ENCODE measurements around the gene SCAF1. TPM values are rescaled to one million over a fixed set of nuclear protein-coding genes. Genes with fewer than 3 reads are reported as not detected.
A peak's percentile ranks its signal among the peaks of the same experiment; 100 is the strongest.
"Not testable (repeated sequence)": the region's sequence is repeated elsewhere in the genome, so short reads cannot be mapped to it uniquely, and the experiment has no call there.

Gene SCAF1
- total RNA-seq, 1 donor from 2014 or later, result 8.4 TPM

- Histone ChIP-seq H3K9me3 (ENCODE audit: control insufficient read depth in 3 of 3, low read length in 3 of 3) (no peaks in the 10 kb centered on the region), H3K27ac (ENCODE audit: low read depth, low read length) (no peak overlapping the region), H3K27me3 (ENCODE audit: control insufficient read depth in 3 of 3, insufficient read depth in 3 of 3, low read length in 3 of 3) (no peaks in the 10 kb centered on the region), H3K4me1 (ENCODE audit: control insufficient read depth in 3 of 3, insufficient read depth in 3 of 3, low read length in 3 of 3) (peaks cover 0 to 12% (median 2%) of the 10 kb centered on the region in 3 donors), H3K4me3 (ENCODE audit: low read length in 3 of 3) (no peak overlapping the region), H3K36me3 (ENCODE audit: control insufficient read depth in 3 of 3, insufficient read depth in 3 of 3, low read length in 3 of 3) (peaks cover 43 to 50% (median 47%) of the 10 kb centered on the region in 3 donors), H3K9ac (ENCODE audit: low read depth in 1 of 3, low read length in 3 of 3) (no peak overlapping the region)
These were observed 26.1 kb upstream of the SCAF1 start for GRCh38 chr19:49615861-49616260.

- Histone ChIP-seq H3K9me3 (ENCODE audit: control insufficient read depth in 3 of 3, low read length in 3 of 3) (no peaks in the 10 kb centered on the region), H3K9ac (ENCODE audit: low read depth in 1 of 3, low read length in 3 of 3) (no peak overlapping the region), H3K36me3 (ENCODE audit: control insufficient read depth in 3 of 3, insufficient read depth in 3 of 3, low read length in 3 of 3) (peaks cover 44 to 53% (median 46%) of the 10 kb centered on the region in 3 donors), H3K4me3 (ENCODE audit: low read length in 3 of 3) (no peak overlapping the region), H3K4me1 (ENCODE audit: control insufficient read depth in 3 of 3, insufficient read depth in 3 of 3, low read length in 3 of 3) (peaks cover 0 to 12% (median 2%) of the 10 kb centered on the region in 3 donors), H3K27me3 (ENCODE audit: control insufficient read depth in 3 of 3, insufficient read depth in 3 of 3, low read length in 3 of 3) (no peaks in the 10 kb centered on the region), H3K27ac (ENCODE audit: low read depth, low read length) (no peak overlapping the region)
These were observed 25.5 kb upstream of the SCAF1 start for GRCh38 chr19:49616532-49616931.

- Histone ChIP-seq H3K27me3 (ENCODE audit: control insufficient read depth in 3 of 3, insufficient read depth in 3 of 3, low read length in 3 of 3) (no peaks in the 10 kb centered on the region), H3K4me1 (ENCODE audit: control insufficient read depth in 3 of 3, insufficient read depth in 3 of 3, low read length in 3 of 3) (peaks cover 0 to 12% (median 2%) of the 10 kb centered on the region in 3 donors), H3K4me3 (ENCODE audit: low read length in 3 of 3) (no peak overlapping the region), H3K9me3 (ENCODE audit: control insufficient read depth in 3 of 3, low read length in 3 of 3) (no peaks in the 10 kb centered on the region), H3K9ac (ENCODE audit: low read depth in 1 of 3, low read length in 3 of 3) (no peak overlapping the region), H3K36me3 (ENCODE audit: control insufficient read depth in 3 of 3, insufficient read depth in 3 of 3, low read length in 3 of 3) (peaks cover 47 to 57% (median 50%) of the 10 kb centered on the region in 3 donors), H3K27ac (ENCODE audit: low read depth, low read length) (no peak overlapping the region)
These were observed 25.1 kb upstream of the SCAF1 start for GRCh38 chr19:49616945-49617344.

- not testable (repeated sequence) for H3K4me1 ChIP-seq (ENCODE audit: control insufficient read depth in 3 of 3, insufficient read depth in 3 of 3, low read length in 3 of 3); H3K27ac ChIP-seq (ENCODE audit: low read depth, low read length); H3K9me3 ChIP-seq (ENCODE audit: control insufficient read depth in 3 of 3, low read length in 3 of 3); H3K4me3 ChIP-seq (ENCODE audit: low read length in 3 of 3); H3K27me3 ChIP-seq (ENCODE audit: control insufficient read depth in 3 of 3, insufficient read depth in 3 of 3, low read length in 3 of 3); H3K9ac ChIP-seq (ENCODE audit: low read depth in 1 of 3, low read length in 3 of 3)
- peaks cover 49 to 59% (median 50%) of the 10 kb centered on the region in 3 donors for H3K36me3 ChIP-seq (ENCODE audit: control insufficient read depth in 3 of 3, insufficient read depth in 3 of 3, low read length in 3 of 3)
These were observed 24.1 kb upstream of the SCAF1 start for GRCh38 chr19:49617860-49618259.

- Histone ChIP-seq H3K4me1 (ENCODE audit: control insufficient read depth in 3 of 3, insufficient read depth in 3 of 3, low read length in 3 of 3) (no peaks in the 10 kb centered on the region), H3K4me3 (ENCODE audit: low read length in 3 of 3) (no peak overlapping the region), H3K9ac (ENCODE audit: low read depth in 1 of 3, low read length in 3 of 3) (no peak overlapping the region), H3K36me3 (ENCODE audit: control insufficient read depth in 3 of 3, insufficient read depth in 3 of 3, low read length in 3 of 3) (peaks cover 16 to 18% (median 18%) of the 10 kb centered on the region in 3 donors), H3K27me3 (ENCODE audit: control insufficient read depth in 3 of 3, insufficient read depth in 3 of 3, low read length in 3 of 3) (no peaks in the 10 kb centered on the region), H3K9me3 (ENCODE audit: control insufficient read depth in 3 of 3, low read length in 3 of 3) (no peaks in the 10 kb centered on the region), H3K27ac (ENCODE audit: low read depth, low read length) (no peak overlapping the region)
These were observed 16.8 kb upstream of the SCAF1 start for GRCh38 chr19:49624967-49625910.

- peaks cover 13 to 17% (median 15%) of the 10 kb centered on the region in 3 donors for H3K36me3 ChIP-seq (ENCODE audit: control insufficient read depth in 3 of 3, insufficient read depth in 3 of 3, low read length in 3 of 3)
- no peak overlapping the region for H3K27ac ChIP-seq (ENCODE audit: low read depth, low read length)
These were observed 15.8 kb upstream of the SCAF1 start for GRCh38 chr19:49626226-49626625.

GRCh38 chr19:49629659-49630058, 12.3 kb upstream of the SCAF1 start:
- Histone ChIP-seq H3K9me3 (ENCODE audit: control insufficient read depth in 3 of 3, low read length in 3 of 3) (no peaks in the 10 kb centered on the region), H3K27me3 (ENCODE audit: control insufficient read depth in 3 of 3, insufficient read depth in 3 of 3, low read length in 3 of 3) (no peaks in the 10 kb centered on the region), H3K9ac (ENCODE audit: low read depth in 1 of 3, low read length in 3 of 3) (peak overlapping the region in 1 of 3 donors; percentile 25), H3K4me1 (ENCODE audit: control insufficient read depth in 3 of 3, insufficient read depth in 3 of 3, low read length in 3 of 3) (peaks cover 4 to 9% (median 8%) of the 10 kb centered on the region in 3 donors), H3K4me3 (ENCODE audit: low read length in 3 of 3) (no peak overlapping the region), H3K27ac (ENCODE audit: low read depth, low read length) (no peak overlapping the region), H3K36me3 (ENCODE audit: control insufficient read depth in 3 of 3, insufficient read depth in 3 of 3, low read length in 3 of 3) (peaks cover 4 to 6% (median 5%) of the 10 kb centered on the region in 3 donors)

More at GRCh38 chr19:49626226-49626625, 15.8 kb upstream of the SCAF1 start:
- H3K4me3 ChIP-seq (ENCODE audit: low read length in 3 of 3), result no peak overlapping the region
- no peaks in the 10 kb centered on the region for H3K27me3 ChIP-seq (ENCODE audit: control insufficient read depth in 3 of 3, insufficient read depth in 3 of 3, low read length in 3 of 3)
- H3K9me3 ChIP-seq (ENCODE audit: control insufficient read depth in 3 of 3, low read length in 3 of 3), result no peaks in the 10 kb centered on the region
- H3K9ac ChIP-seq (ENCODE audit: low read depth in 1 of 3, low read length in 3 of 3), result no peak overlapping the region
- H3K4me1 ChIP-seq (ENCODE audit: control insufficient read depth in 3 of 3, insufficient read depth in 3 of 3, low read length in 3 of 3), result peaks cover 0 to 5% (median 4%) of the 10 kb centered on the region in 3 donors

- H3K27me3 ChIP-seq (ENCODE audit: control insufficient read depth in 3 of 3, insufficient read depth in 3 of 3, low read length in 3 of 3), result no peaks in the 10 kb centered on the region
- H3K4me1 ChIP-seq (ENCODE audit: control insufficient read depth in 3 of 3, insufficient read depth in 3 of 3, low read length in 3 of 3), result peaks cover 7 to 13% (median 8%) of the 10 kb centered on the region in 3 donors
- H3K36me3 ChIP-seq (ENCODE audit: control insufficient read depth in 3 of 3, insufficient read depth in 3 of 3, low read length in 3 of 3), result peaks cover 0 to 6% (median 4%) of the 10 kb centered on the region in 3 donors
- H3K4me3 ChIP-seq (ENCODE audit: low read length in 3 of 3), result no peak overlapping the region
- no peak overlapping the region for H3K27ac ChIP-seq (ENCODE audit: low read depth, low read length)
- no peak overlapping the region for H3K9ac ChIP-seq (ENCODE audit: low read depth in 1 of 3, low read length in 3 of 3)
- no peaks in the 10 kb centered on the region for H3K9me3 ChIP-seq (ENCODE audit: control insufficient read depth in 3 of 3, low read length in 3 of 3)
These were observed 10.9 kb upstream of the SCAF1 start for GRCh38 chr19:49631014-49631588.

- Histone ChIP-seq H3K4me1 (ENCODE audit: control insufficient read depth in 3 of 3, insufficient read depth in 3 of 3, low read length in 3 of 3) (peaks cover 7 to 13% (median 8%) of the 10 kb centered on the region in 3 donors), H3K4me3 (ENCODE audit: low read length in 3 of 3) (no peak overlapping the region), H3K9ac (ENCODE audit: low read depth in 1 of 3, low read length in 3 of 3) (peak overlapping the region in 1 of 3 donors; percentile 16), H3K27me3 (ENCODE audit: control insufficient read depth in 3 of 3, insufficient read depth in 3 of 3, low read length in 3 of 3) (no peaks in the 10 kb centered on the region), H3K36me3 (ENCODE audit: control insufficient read depth in 3 of 3, insufficient read depth in 3 of 3, low read length in 3 of 3) (peaks cover 4 to 7% (median 5%) of the 10 kb centered on the region in 3 donors), H3K9me3 (ENCODE audit: control insufficient read depth in 3 of 3, low read length in 3 of 3) (no peaks in the 10 kb centered on the region), H3K27ac (ENCODE audit: low read depth, low read length) (no peak overlapping the region)
These were observed 10.3 kb upstream of the SCAF1 start for GRCh38 chr19:49631610-49632192.

Measured in skeletal muscle tissue (tissue), 4 donors.